ENCODE results near the gene LMF1. TPM values are rescaled to one million over a fixed set of nuclear protein-coding genes. Genes with fewer than 3 reads are reported as not detected.
"Not testable (repeated sequence)": the region's sequence is repeated elsewhere in the genome, so short reads cannot be mapped to it uniquely, and the experiment has no call there.

Gene LMF1
- total RNA-seq, 2 experiments from 2014 or later, result 26.6 to 31.3 TPM

- H3K27ac Mint-ChIP-seq, result no peak overlapping the region
- ATAC-seq (ENCODE audit: low read depth) (no peak), DNase-seq (no peak)
- no peaks in the 10 kb centered on the region for H3K4me1 Mint-ChIP-seq
- H3K36me3 Mint-ChIP-seq, result no peaks in the 10 kb centered on the region
- no peaks in the 10 kb centered on the region for H3K9me3 Mint-ChIP-seq
- H3K4me3 Mint-ChIP-seq, result no peak overlapping the region
- H3K27me3 Mint-ChIP-seq, result no peaks in the 10 kb centered on the region
- POLR2A ChIA-PET, result no interaction called here
Measured at GRCh38 chr16:885391-885790, 85.4 kb downstream of the LMF1 start.

GRCh38 chr16:884232-884631 is 86.6 kb downstream of the LMF1 start:
- no peak overlapping the region for H3K27ac Mint-ChIP-seq
- H3K36me3 Mint-ChIP-seq, result no peaks in the 10 kb centered on the region
- ATAC-seq (ENCODE audit: low read depth) (no peak), DNase-seq (no peak)
- no peak overlapping the region for H3K4me3 Mint-ChIP-seq
- H3K9me3 Mint-ChIP-seq, result no peaks in the 10 kb centered on the region
- no peaks in the 10 kb centered on the region for H3K4me1 Mint-ChIP-seq
- H3K27me3 Mint-ChIP-seq, result no peaks in the 10 kb centered on the region
- POLR2A ChIA-PET, result no interaction called here

- ATAC-seq (ENCODE audit: low read depth), result no peak
- Mint-ChIP-seq H3K9me3 (no peaks in the 10 kb centered on the region), H3K27me3 (no peaks in the 10 kb centered on the region), H3K4me3 (no peak overlapping the region), H3K27ac (no peak overlapping the region), H3K36me3 (no peaks in the 10 kb centered on the region), H3K4me1 (no peaks in the 10 kb centered on the region)
- no peak for DNase-seq
- POLR2A ChIA-PET, result no interaction called here
Measured at GRCh38 chr16:883781-884180, 87.0 kb downstream of the LMF1 start.

- ATAC-seq (ENCODE audit: low read depth) (no peak), DNase-seq (no peak)
- Mint-ChIP-seq H3K27ac (no peak overlapping the region), H3K27me3 (no peaks in the 10 kb centered on the region), H3K9me3 (no peaks in the 10 kb centered on the region), H3K4me3 (no peak overlapping the region), H3K4me1 (no peaks in the 10 kb centered on the region), H3K36me3 (no peaks in the 10 kb centered on the region)
- POLR2A ChIA-PET, result no interaction called here
Measured at GRCh38 chr16:883340-883739, 87.4 kb downstream of the LMF1 start.

GRCh38 chr16:882671-883070 is 88.1 kb downstream of the LMF1 start:
- DNase-seq, H3K27ac Mint-ChIP-seq, POLR2A ChIA-PET: not testable (repeated sequence)

GRCh38 chr16:882256-882655 is 88.5 kb downstream of the LMF1 start:
- ATAC-seq (ENCODE audit: low read depth), result no peak
- Mint-ChIP-seq H3K4me1 (peaks cover 2% of the 10 kb centered on the region), H3K27me3 (no peaks in the 10 kb centered on the region), H3K4me3 (no peak overlapping the region), H3K27ac (no peak overlapping the region), H3K9me3 (no peaks in the 10 kb centered on the region), H3K36me3 (no peaks in the 10 kb centered on the region)
- no peak for DNase-seq
- POLR2A ChIA-PET, result no interaction called here

More at GRCh38 chr16:882671-883070, 88.1 kb downstream of the LMF1 start:
- H3K4me1 Mint-ChIP-seq; ATAC-seq (ENCODE audit: low read depth); H3K36me3 Mint-ChIP-seq; H3K4me3 Mint-ChIP-seq; H3K27me3 Mint-ChIP-seq; H3K9me3 Mint-ChIP-seq: not testable (repeated sequence)

GRCh38 chr16:881219-882097 is 89.3 kb downstream of the LMF1 start:
- DNase-seq (no peak), ATAC-seq (ENCODE audit: low read depth) (no peak)
- Mint-ChIP-seq H3K4me3 (no peak overlapping the region), H3K9me3 (no peaks in the 10 kb centered on the region), H3K27ac (no peak overlapping the region), H3K4me1 (peaks cover 2% of the 10 kb centered on the region), H3K36me3 (no peaks in the 10 kb centered on the region), H3K27me3 (no peaks in the 10 kb centered on the region)
- POLR2A ChIA-PET, result no interaction called here

GRCh38 chr16:880471-881171 is 90.2 kb downstream of the LMF1 start:
- POLR2A ChIA-PET, result no interaction called here
- Mint-ChIP-seq H3K9me3 (no peaks in the 10 kb centered on the region), H3K27ac (no peak overlapping the region), H3K27me3 (no peaks in the 10 kb centered on the region), H3K4me1 (peaks cover 2% of the 10 kb centered on the region), H3K36me3 (no peaks in the 10 kb centered on the region), H3K4me3 (no peak overlapping the region)
- DNase-seq, result no peak
- no peak for ATAC-seq (ENCODE audit: low read depth)

- Mint-ChIP-seq H3K36me3 (no peaks in the 10 kb centered on the region), H3K4me3 (no peak overlapping the region)
- ATAC-seq (ENCODE audit: low read depth), result no peak
Measured at GRCh38 chr16:879986-880385, 90.8 kb downstream of the LMF1 start.

GRCh38 chr16:879461-879861 is 91.3 kb downstream of the LMF1 start:
- H3K36me3 Mint-ChIP-seq, result no peaks in the 10 kb centered on the region
- ATAC-seq (ENCODE audit: low read depth) (no peak), DNase-seq (no peak)
- H3K4me1 Mint-ChIP-seq, result peaks cover 2% of the 10 kb centered on the region
- H3K27me3 Mint-ChIP-seq, result no peaks in the 10 kb centered on the region
- no peak overlapping the region for H3K4me3 Mint-ChIP-seq
- H3K27ac Mint-ChIP-seq, result no peak overlapping the region
- POLR2A ChIA-PET, result no interaction called here
- no peaks in the 10 kb centered on the region for H3K9me3 Mint-ChIP-seq

More at GRCh38 chr16:879986-880385, 90.8 kb downstream of the LMF1 start:
- Mint-ChIP-seq H3K27ac (no peak overlapping the region), H3K9me3 (no peaks in the 10 kb centered on the region), H3K4me1 (peaks cover 2% of the 10 kb centered on the region), H3K27me3 (no peaks in the 10 kb centered on the region)
- POLR2A ChIA-PET, result no interaction called here
- DNase-seq, result no peak

GRCh38 chr16:878886-879285 is 91.9 kb downstream of the LMF1 start:
- Mint-ChIP-seq H3K4me1 (peaks cover 2% of the 10 kb centered on the region), H3K27ac (no peak overlapping the region), H3K27me3 (no peaks in the 10 kb centered on the region), H3K36me3 (no peaks in the 10 kb centered on the region), H3K9me3 (no peaks in the 10 kb centered on the region), H3K4me3 (no peak overlapping the region)
- ATAC-seq (ENCODE audit: low read depth) (no peak), DNase-seq (no peak)
- POLR2A ChIA-PET, result no interaction called here

- POLR2A ChIA-PET, result no interaction called here
- ATAC-seq (ENCODE audit: low read depth) (no peak), DNase-seq (no peak)
- no peaks in the 10 kb centered on the region for H3K9me3 Mint-ChIP-seq
- H3K4me3 Mint-ChIP-seq, result no peak overlapping the region
- H3K4me1 Mint-ChIP-seq, result peaks cover 2% of the 10 kb centered on the region
- H3K27ac Mint-ChIP-seq, result no peak overlapping the region
- H3K36me3 Mint-ChIP-seq, result no peaks in the 10 kb centered on the region
- no peaks in the 10 kb centered on the region for H3K27me3 Mint-ChIP-seq
Measured at GRCh38 chr16:878072-878784, 92.6 kb downstream of the LMF1 start.

GRCh38 chr16:877242-878071 is 93.3 kb downstream of the LMF1 start:
- Mint-ChIP-seq H3K4me1 (peaks cover 2% of the 10 kb centered on the region), H3K27me3 (no peaks in the 10 kb centered on the region), H3K36me3 (no peaks in the 10 kb centered on the region), H3K27ac (no peak overlapping the region), H3K9me3 (no peaks in the 10 kb centered on the region), H3K4me3 (no peak overlapping the region)
- DNase-seq (no peak), ATAC-seq (ENCODE audit: low read depth) (no peak)
- POLR2A ChIA-PET, result no interaction called here

Measured in activated naive CD8-positive, alpha-beta T cell treated with anti-CD3 and anti-CD28 coated beads, Interleukin-2, amount 10 ng/mL, durations not matched to agents 7 days and 5 days (primary cell).